ENCODE data around the gene SNRPB. TPM values are rescaled to one million over a fixed set of nuclear protein-coding genes. Genes with fewer than 3 reads are reported as not detected.
A peak's percentile ranks its signal among the peaks of the same experiment; 100 is the strongest.

The SNRPB gene
- total and polyA plus RNA-seq, 2 donors from 2014 or later: 118 to 144 TPM

- Histone ChIP-seq H3K9ac (ENCODE audit: low read length in 3 of 3) (peak overlapping the region; percentile 87 to 95 (median 91)), H3K36me3 (ENCODE audit: control insufficient read depth in 2 of 3, insufficient read depth in 3 of 3, low read length in 3 of 3) (peaks cover 4 to 17% (median 9%) of the 10 kb centered on the region in 3 donors), H3K4me1 (ENCODE audit: control insufficient read depth in 2 of 3, insufficient read depth in 2 of 3, low read depth in 1 of 3, low read length in 3 of 3) (peaks cover 0 to 7% (median 2%) of the 10 kb centered on the region in 3 donors), H3K4me3 (ENCODE audit: low read length in 3 of 3) (peak overlapping the region; percentile 81 to 95 (median 87)), H3K9me3 (ENCODE audit: control insufficient read depth in 2 of 3, insufficient read depth in 1 of 3, low read length in 3 of 3) (no peaks in the 10 kb centered on the region), H3K27me3 (ENCODE audit: control insufficient read depth, insufficient read depth, low read length) (no peaks in the 10 kb centered on the region), H3K27ac (ENCODE audit: low read depth in 2 of 2, low read length in 2 of 2) (peak overlapping the region; percentile 86 to 89)
- FAIRE-seq: no peak
- TF ChIP-seq CTCF (IDR thresholded peaks at IDR 0.05; ENCODE audit: borderline replicate concordance, extremely low read depth, insufficient read depth): no peak
- intact Hi-C loops (cut with DNase I): no loop called here
- DNase-seq: peak in 4 of 5 donors; percentile 69 to 74 (median 70)
These were observed 582 bp downstream of the SNRPB start for GRCh38 chr20:2469991-2470422.

GRCh38 chr20:2468581-2469407 lies 1.8 kb downstream of the SNRPB start:
- Histone ChIP-seq H3K9me3 (ENCODE audit: control insufficient read depth in 2 of 3, insufficient read depth in 1 of 3, low read length in 3 of 3) (no peaks in the 10 kb centered on the region), H3K4me1 (ENCODE audit: control insufficient read depth in 2 of 3, insufficient read depth in 2 of 3, low read depth in 1 of 3, low read length in 3 of 3) (peaks cover 0 to 7% (median 2%) of the 10 kb centered on the region in 3 donors), H3K4me3 (ENCODE audit: low read length in 3 of 3) (peak overlapping the region in 1 of 3 donors; percentile 39), H3K27ac (ENCODE audit: low read depth in 2 of 2, low read length in 2 of 2) (no peak overlapping the region), H3K9ac (ENCODE audit: low read length in 3 of 3) (peak overlapping the region in 2 of 3 donors; percentile 34 to 41), H3K27me3 (ENCODE audit: control insufficient read depth, insufficient read depth, low read length) (no peaks in the 10 kb centered on the region), H3K36me3 (ENCODE audit: control insufficient read depth in 2 of 3, insufficient read depth in 3 of 3, low read length in 3 of 3) (peaks cover 8 to 23% (median 21%) of the 10 kb centered on the region in 3 donors)
- FAIRE-seq (no peak), DNase-seq (no peak)
- intact Hi-C loops (cut with DNase I): no loop called here
- no peak for TF ChIP-seq CTCF (IDR thresholded peaks at IDR 0.05; ENCODE audit: borderline replicate concordance, extremely low read depth, insufficient read depth)

- H3K4me1 ChIP-seq (ENCODE audit: control insufficient read depth in 2 of 3, insufficient read depth in 2 of 3, low read depth in 1 of 3, low read length in 3 of 3): peaks cover 0 to 7% (median 2%) of the 10 kb centered on the region in 3 donors
- peaks cover 14 to 36% (median 35%) of the 10 kb centered on the region in 3 donors for H3K36me3 ChIP-seq (ENCODE audit: control insufficient read depth in 2 of 3, insufficient read depth in 3 of 3, low read length in 3 of 3)
- no peak for FAIRE-seq
- no peaks in the 10 kb centered on the region for H3K9me3 ChIP-seq (ENCODE audit: control insufficient read depth in 2 of 3, insufficient read depth in 1 of 3, low read length in 3 of 3)
- DNase-seq: no peak
- intact Hi-C loops (cut with DNase I): no loop called here
- TF ChIP-seq CTCF (IDR thresholded peaks at IDR 0.05; ENCODE audit: borderline replicate concordance, extremely low read depth, insufficient read depth): no peak
- no peak overlapping the region for H3K4me3 ChIP-seq (ENCODE audit: low read length in 3 of 3)
- H3K27me3 ChIP-seq (ENCODE audit: control insufficient read depth, insufficient read depth, low read length): no peaks in the 10 kb centered on the region
- no peak overlapping the region for H3K27ac ChIP-seq (ENCODE audit: low read depth in 2 of 2, low read length in 2 of 2)
- H3K9ac ChIP-seq (ENCODE audit: low read length in 3 of 3): no peak overlapping the region
These were observed 3.2 kb downstream of the SNRPB start for GRCh38 chr20:2467412-2467811.

All from kidney (tissue), 14 donors.